CD4-positive, CD25-positive, alpha-beta regulatory T cell (primary cell): ENCODE measurements around the gene ZNF710. TPM values are rescaled to one million over a fixed set of nuclear protein-coding genes. Genes with fewer than 3 reads are reported as not detected.

Source experiments
- ATAC-seq, 2 donors: fragments of 150-1000 bp; cut with Tn5 transposase; one replicate each; pipeline ENCODE4 v1.10.0; 2021; ENCODE audit warnings: low read depth in 2 of 2, moderate number of reproducible peaks in 2 of 2, moderate library complexity in 1 of 2
- DNase-seq, 3 donors: peaks; one replicate each; pipeline versions ENCODE4 v3.0.0 to v3.0.0-alpha.2; 2012 to 2022; ENCODE audit warnings: mixed read lengths in 1 of 3
- H3K27ac ChIP-seq: one replicate; pipeline ENCODE4 v1.7.0; 2013; ENCODE audit warnings: mild to moderate bottlenecking, low read length; ENCODE audit not compliant: insufficient read depth, poor library complexity, severe bottlenecking
- H3K27me3 ChIP-seq: one replicate; pipeline ENCODE4 v1.7.0; 2013; ENCODE audit warnings: low read length; ENCODE audit not compliant: control insufficient read depth, insufficient read depth
- H3K36me3 ChIP-seq: one replicate; pipeline ENCODE4 v1.7.0; 2013; ENCODE audit warnings: mild to moderate bottlenecking, low read length, moderate library complexity; ENCODE audit not compliant: control insufficient read depth, insufficient read depth
- H3K4me1 ChIP-seq: 2 replicates; pipeline ENCODE4 v1.7.0; 2013; ENCODE audit warnings: mild to moderate bottlenecking, low read length; ENCODE audit not compliant: insufficient read depth, control insufficient read depth, poor library complexity, severe bottlenecking
- H3K4me3 ChIP-seq: one replicate; pipeline ENCODE4 v1.7.0; 2013; ENCODE audit warnings: low read depth, mild to moderate bottlenecking, low read length, moderate library complexity
- H3K9me3 ChIP-seq, 2 experiments: 1 replicate in 1 of 2; 2 replicates in 1 of 2; pipeline ENCODE4 v1.7.0; 2013; ENCODE audit warnings: low read length in 2 of 2, mild to moderate bottlenecking in 1 of 2, moderate library complexity in 1 of 2; ENCODE audit not compliant: control insufficient read depth in 2 of 2
- H3K27ac Mint-ChIP-seq, 3 donors: one replicate each; pipeline ENCODE4 v1.8.0; 2020 to 2022; ENCODE audit warnings: mild to moderate bottlenecking in 3 of 3, mixed read lengths in 3 of 3, moderate library complexity in 2 of 3
- H3K27me3 Mint-ChIP-seq: one replicate; pipeline ENCODE4 v1.8.0; 2022; ENCODE audit warnings: mild to moderate bottlenecking, mixed read lengths
- H3K36me3 Mint-ChIP-seq: one replicate; pipeline ENCODE4 v1.8.0; 2020; ENCODE audit warnings: mixed read lengths
- H3K4me1 Mint-ChIP-seq, 4 donors: one replicate each; pipeline ENCODE4 v1.8.0; 2020 to 2022; ENCODE audit warnings: mixed read lengths in 4 of 4, mild to moderate bottlenecking in 1 of 4
- H3K4me3 Mint-ChIP-seq, 4 donors: one replicate each; pipeline ENCODE4 v1.8.0; 2020 to 2022; ENCODE audit warnings: mild to moderate bottlenecking in 4 of 4, mixed read lengths in 4 of 4, moderate library complexity in 3 of 4
- H3K9me3 Mint-ChIP-seq, 7 donors: one replicate each; pipeline ENCODE4 v1.8.0; 2020 to 2022; ENCODE audit warnings: mixed read lengths in 7 of 7, mild to moderate bottlenecking in 3 of 7, moderate library complexity in 2 of 7
- polyA plus RNA-seq, 4 donors: library from polyadenylated mRNA; unstranded; fragments of 300-500 nt; fragmentation: Illumina TruSeq; gene quantifications; one replicate each; pipeline ENCODE4 v1.2.3, GENCODE V29; 2021
- total RNA-seq: library from RNA; stranded (reverse); gene quantifications from one replicate; pipeline ENCODE4 v1.2.3, GENCODE V29; 2022

Gene ZNF710
- total and polyA plus RNA-seq, 5 donors from 2014 or later = 0.88 to 16.3 (median 2.1) TPM

- ATAC-seq (no peak), DNase-seq (no peak)
- H3K9me3 Mint-ChIP-seq = peaks cover 0 to 12% (median 4%) of the 10 kb centered on the region in 7 donors
- Histone ChIP-seq H3K27me3 (peaks cover 8% of the 10 kb centered on the region), H3K4me3 (no peak overlapping the region), H3K27ac (no peak overlapping the region), H3K4me1 (no peaks in the 10 kb centered on the region), H3K36me3 (no peaks in the 10 kb centered on the region), H3K9me3 (peaks cover 7 to 12% of the 10 kb centered on the region in 2 experiments)
- no peak overlapping the region for H3K4me3 Mint-ChIP-seq
- H3K27me3 Mint-ChIP-seq = peaks cover 33% of the 10 kb centered on the region
- H3K36me3 Mint-ChIP-seq = no peaks in the 10 kb centered on the region
- H3K4me1 Mint-ChIP-seq = peaks cover 0 to 5% (median 0%) of the 10 kb centered on the region in 4 donors
- H3K27ac Mint-ChIP-seq = no peak overlapping the region
These were observed 18.6 kb upstream of the ZNF710 start for GRCh38 chr15:89982315-89983055.

- ATAC-seq (no peak), DNase-seq (no peak)
- no peaks in the 10 kb centered on the region for H3K4me1 ChIP-seq
- H3K4me3 Mint-ChIP-seq = no peak overlapping the region
- peaks cover 7 to 12% of the 10 kb centered on the region in 2 experiments for H3K9me3 ChIP-seq
- H3K27ac Mint-ChIP-seq = no peak overlapping the region
- no peak overlapping the region for H3K4me3 ChIP-seq
- H3K27ac ChIP-seq = no peak overlapping the region
- peaks cover 8% of the 10 kb centered on the region for H3K27me3 ChIP-seq
- peaks cover 0 to 5% (median 0%) of the 10 kb centered on the region in 4 donors for H3K4me1 Mint-ChIP-seq
- peaks cover 33% of the 10 kb centered on the region for H3K27me3 Mint-ChIP-seq
- no peaks in the 10 kb centered on the region for H3K36me3 ChIP-seq
- no peaks in the 10 kb centered on the region for H3K36me3 Mint-ChIP-seq
- peaks cover 0 to 12% (median 4%) of the 10 kb centered on the region in 7 donors for H3K9me3 Mint-ChIP-seq
These were observed 17.1 kb upstream of the ZNF710 start for GRCh38 chr15:89984001-89984400.

GRCh38 chr15:89984421-89985010 is 16.6 kb upstream of the ZNF710 start:
- Mint-ChIP-seq H3K9me3 (peaks cover 0 to 12% (median 4%) of the 10 kb centered on the region in 7 donors), H3K4me3 (no peak overlapping the region), H3K27me3 (peaks cover 33% of the 10 kb centered on the region), H3K27ac (no peak overlapping the region), H3K4me1 (peaks cover 0 to 5% (median 0%) of the 10 kb centered on the region in 4 donors), H3K36me3 (no peaks in the 10 kb centered on the region)
- Histone ChIP-seq H3K9me3 (peaks cover 7 to 12% of the 10 kb centered on the region in 2 experiments), H3K27ac (no peak overlapping the region), H3K4me1 (no peaks in the 10 kb centered on the region), H3K4me3 (no peak overlapping the region), H3K36me3 (no peaks in the 10 kb centered on the region), H3K27me3 (peaks cover 8% of the 10 kb centered on the region)
- no peak for ATAC-seq
- no peak for DNase-seq

- H3K4me3 Mint-ChIP-seq = no peak overlapping the region
- H3K27me3 Mint-ChIP-seq = peaks cover 33% of the 10 kb centered on the region
- no peak overlapping the region for H3K27ac ChIP-seq
- H3K4me3 ChIP-seq = no peak overlapping the region
- no peak for ATAC-seq
- H3K36me3 Mint-ChIP-seq = no peaks in the 10 kb centered on the region
- no peaks in the 10 kb centered on the region for H3K4me1 ChIP-seq
- no peak overlapping the region for H3K27ac Mint-ChIP-seq
- peaks cover 0 to 5% (median 0%) of the 10 kb centered on the region in 4 donors for H3K4me1 Mint-ChIP-seq
- no peaks in the 10 kb centered on the region for H3K36me3 ChIP-seq
- peaks cover 8% of the 10 kb centered on the region for H3K27me3 ChIP-seq
- DNase-seq = no peak
- H3K9me3 Mint-ChIP-seq = peaks cover 0 to 12% (median 4%) of the 10 kb centered on the region in 7 donors
- H3K9me3 ChIP-seq = peaks cover 7 to 12% of the 10 kb centered on the region in 2 experiments
These were observed 16.0 kb upstream of the ZNF710 start for GRCh38 chr15:89985111-89985510.

- ATAC-seq (no peak), DNase-seq (no peak)
- H3K27ac Mint-ChIP-seq = no peak overlapping the region
- H3K4me3 Mint-ChIP-seq = no peak overlapping the region
- Histone ChIP-seq H3K4me3 (no peak overlapping the region), H3K27ac (no peak overlapping the region), H3K27me3 (peaks cover 2% of the 10 kb centered on the region), H3K36me3 (no peaks in the 10 kb centered on the region), H3K9me3 (no peaks in the 10 kb centered on the region), H3K4me1 (no peaks in the 10 kb centered on the region)
- H3K36me3 Mint-ChIP-seq = no peaks in the 10 kb centered on the region
- no peaks in the 10 kb centered on the region for H3K4me1 Mint-ChIP-seq
- H3K27me3 Mint-ChIP-seq = peaks cover 9% of the 10 kb centered on the region
- H3K9me3 Mint-ChIP-seq = peaks cover 0 to 2% (median 0%) of the 10 kb centered on the region in 7 donors
These were observed 9.8 kb upstream of the ZNF710 start for GRCh38 chr15:89991312-89991711.

GRCh38 chr15:89993349-89993748 is 7.8 kb upstream of the ZNF710 start:
- H3K9me3 ChIP-seq = no peaks in the 10 kb centered on the region
- H3K27me3 Mint-ChIP-seq = peaks cover 8% of the 10 kb centered on the region
- H3K4me3 Mint-ChIP-seq = no peak overlapping the region
- DNase-seq = no peak
- H3K27ac ChIP-seq = no peak overlapping the region
- H3K4me3 ChIP-seq = no peak overlapping the region
- no peak for ATAC-seq
- no peaks in the 10 kb centered on the region for H3K4me1 ChIP-seq
- no peaks in the 10 kb centered on the region for H3K27me3 ChIP-seq
- H3K4me1 Mint-ChIP-seq = no peaks in the 10 kb centered on the region
- H3K36me3 Mint-ChIP-seq = no peaks in the 10 kb centered on the region
- peaks cover 0 to 2% (median 0%) of the 10 kb centered on the region in 7 donors for H3K9me3 Mint-ChIP-seq
- no peaks in the 10 kb centered on the region for H3K36me3 ChIP-seq
- H3K27ac Mint-ChIP-seq = peak overlapping the region in 1 of 3 donors; percentile 32

- peak overlapping the region in 2 of 4 donors; percentile 44 to 88 for H3K4me3 Mint-ChIP-seq
- H3K36me3 ChIP-seq = no peaks in the 10 kb centered on the region
- no peak overlapping the region for H3K4me3 ChIP-seq
- no peak overlapping the region for H3K27ac ChIP-seq
- peaks cover 0 to 3% (median 0%) of the 10 kb centered on the region in 7 donors for H3K9me3 Mint-ChIP-seq
- no peaks in the 10 kb centered on the region for H3K27me3 ChIP-seq
- H3K27ac Mint-ChIP-seq = no peak overlapping the region
- no peaks in the 10 kb centered on the region for H3K36me3 Mint-ChIP-seq
- H3K9me3 ChIP-seq = no peaks in the 10 kb centered on the region
- peaks cover 15% of the 10 kb centered on the region for H3K27me3 Mint-ChIP-seq
- ATAC-seq = no peak
- H3K4me1 ChIP-seq = peaks cover 18% of the 10 kb centered on the region
- no peak for DNase-seq
- H3K4me1 Mint-ChIP-seq = peaks cover 0 to 16% (median 7%) of the 10 kb centered on the region in 4 donors
These were observed 4.0 kb upstream of the ZNF710 start for GRCh38 chr15:89997079-89997478.
